Vagina (tissue), 2 donors: ENCODE data around the gene SERPING1.

Source experiments
- CTCF ChIP-seq, 3 experiments: fragments of 450-650 bp in 2 of 3; fragments of 200-600 bp in 1 of 3; sonication (generic) in 1 of 3; IDR thresholded peaks; one replicate each; pipeline ENCODE4 v1.5.1; 2017 to 2019; ENCODE audit warnings: antibody characterized with exemption in 3 of 3, mild to moderate bottlenecking in 2 of 3, moderate library complexity in 2 of 3
- POLR2A ChIP-seq, 2 donors: fragments of 450-650 bp; IDR thresholded peaks; one replicate each; pipeline ENCODE4 v1.6.1; 2017; ENCODE audit warnings: antibody characterized with exemption in 2 of 2, mild to moderate bottlenecking in 2 of 2, moderate library complexity in 2 of 2

GRCh38 chr11:57656885-57657193 lies 59.4 kb downstream of the SERPING1 start:
- TF ChIP-seq POLR2A (IDR thresholded peaks at IDR 0.05) (no peak), CTCF (IDR thresholded peaks at IDR 0.05) (no peak)
